Thyroid gland (tissue), 4 donors: Measurements from ENCODE around the gene PARD3B.

ENCODE experiments used
- CTCF ChIP-seq, 6 experiments: fragments of 200-600 bp in 3 of 6; fragments of 450-650 bp in 3 of 6; sonication (generic) in 3 of 6; IDR thresholded peaks; one replicate each; pipeline ENCODE4 v1.5.1; 2016 to 2019; ENCODE audit warnings: antibody characterized with exemption in 6 of 6, mild to moderate bottlenecking in 2 of 6, inconsistent platforms in 1 of 6, moderate library complexity in 1 of 6
- POLR2A ChIP-seq, 2 donors: fragments of 450-650 bp; IDR thresholded peaks; one replicate each; pipeline ENCODE4 v1.6.1; 2017; ENCODE audit warnings: antibody characterized with exemption in 2 of 2, mild to moderate bottlenecking in 2 of 2, moderate library complexity in 1 of 2

- TF ChIP-seq POLR2A (IDR thresholded peaks at IDR 0.05): no peak
- no peak for TF ChIP-seq CTCF (IDR thresholded peaks at IDR 0.05)
These were observed 467.7 kb downstream of the PARD3B start for GRCh38 chr2:205012961-205013360.
